Uterus (tissue), 2 donors: ENCODE measurements around the gene CHGA.

Experiments used
- POLR2A ChIP-seq, 2 donors: fragments of 450-650 bp; IDR thresholded peaks; one replicate each; pipeline ENCODE4 v1.6.1; 2016; ENCODE audit warnings: antibody characterized with exemption in 2 of 2, mild to moderate bottlenecking in 1 of 2, moderate library complexity in 1 of 2
- TF ChIP-seq, protein P1 (sequence below), 4 experiments: fragments of 200-600 bp in 2 of 4; fragments of 450-650 bp in 2 of 4; sonication (generic) in 2 of 4; IDR thresholded peaks; one replicate each; pipeline ENCODE4 v1.5.1; 2016 to 2019; ENCODE audit warnings: antibody characterized with exemption in 4 of 4, mild to moderate bottlenecking in 2 of 4, moderate library complexity in 1 of 4

DNA sequence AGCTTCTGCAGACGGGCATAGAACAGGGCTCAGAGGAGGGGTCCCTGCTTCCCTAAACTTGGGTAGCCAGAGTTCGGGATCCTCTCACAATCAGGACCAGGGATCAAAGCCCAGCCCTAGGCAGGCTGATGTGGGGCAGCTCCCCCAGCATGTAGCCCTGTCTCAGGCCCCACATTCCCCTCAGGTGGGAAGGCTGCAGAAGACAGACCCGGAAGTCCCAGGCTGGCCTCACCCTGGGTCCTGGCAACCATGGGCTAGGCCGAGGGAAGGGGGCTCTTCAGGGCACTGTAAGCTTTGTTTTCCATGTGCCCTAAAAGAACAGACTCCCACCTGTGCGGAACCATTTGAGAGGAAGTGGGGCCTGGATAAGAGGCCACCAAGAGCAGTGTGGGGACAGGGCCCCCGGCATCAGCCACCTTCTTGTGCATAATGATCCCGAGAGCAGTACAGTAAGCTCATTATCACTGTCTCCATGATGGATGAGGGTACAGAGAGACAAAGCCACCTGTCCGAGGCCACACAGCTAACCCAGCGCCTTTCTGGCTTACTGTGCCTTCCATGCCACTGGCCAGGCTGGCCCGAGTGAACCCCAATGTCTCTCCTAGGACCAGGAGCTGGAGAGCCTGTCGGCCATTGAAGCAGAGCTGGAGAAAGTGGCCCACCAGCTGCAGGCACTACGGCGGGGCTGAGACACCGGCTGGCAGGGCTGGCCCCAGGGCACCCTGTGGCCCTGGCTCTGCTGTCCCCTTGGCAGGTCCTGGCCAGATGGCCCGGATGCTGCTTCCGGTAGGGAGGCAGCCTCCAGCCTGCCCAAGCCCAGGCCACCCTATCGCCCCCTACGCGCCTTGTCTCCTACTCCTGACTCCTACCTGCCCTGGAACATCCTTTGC is 11.5 kb downstream of the CHGA start:
- TF ChIP-seq, protein P1, sequence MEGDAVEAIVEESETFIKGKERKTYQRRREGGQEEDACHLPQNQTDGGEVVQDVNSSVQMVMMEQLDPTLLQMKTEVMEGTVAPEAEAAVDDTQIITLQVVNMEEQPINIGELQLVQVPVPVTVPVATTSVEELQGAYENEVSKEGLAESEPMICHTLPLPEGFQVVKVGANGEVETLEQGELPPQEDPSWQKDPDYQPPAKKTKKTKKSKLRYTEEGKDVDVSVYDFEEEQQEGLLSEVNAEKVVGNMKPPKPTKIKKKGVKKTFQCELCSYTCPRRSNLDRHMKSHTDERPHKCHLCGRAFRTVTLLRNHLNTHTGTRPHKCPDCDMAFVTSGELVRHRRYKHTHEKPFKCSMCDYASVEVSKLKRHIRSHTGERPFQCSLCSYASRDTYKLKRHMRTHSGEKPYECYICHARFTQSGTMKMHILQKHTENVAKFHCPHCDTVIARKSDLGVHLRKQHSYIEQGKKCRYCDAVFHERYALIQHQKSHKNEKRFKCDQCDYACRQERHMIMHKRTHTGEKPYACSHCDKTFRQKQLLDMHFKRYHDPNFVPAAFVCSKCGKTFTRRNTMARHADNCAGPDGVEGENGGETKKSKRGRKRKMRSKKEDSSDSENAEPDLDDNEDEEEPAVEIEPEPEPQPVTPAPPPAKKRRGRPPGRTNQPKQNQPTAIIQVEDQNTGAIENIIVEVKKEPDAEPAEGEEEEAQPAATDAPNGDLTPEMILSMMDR (IDR thresholded peaks at IDR 0.05): no peak
- no peak for TF ChIP-seq POLR2A (IDR thresholded peaks at IDR 0.05)
